GM20000 (cell line): ENCODE data around the gene SLC12A3.
A peak's percentile ranks its signal among the peaks of the same experiment; 100 is the strongest.

Experiments
- DNase-seq: peaks from one replicate; pipeline ENCODE4 v3.0.0; 2012; ENCODE audit warnings: low spot score
- TF ChIP-seq, protein P1 (sequence below): IDR thresholded peaks from 2 replicates; pipeline ENCODE4 v1.5.1; 2012; ENCODE audit warnings: mild to moderate bottlenecking, control low read depth; ENCODE audit errors: extremely low read depth, missing control alignments

SLC12A3 gene

DNA sequence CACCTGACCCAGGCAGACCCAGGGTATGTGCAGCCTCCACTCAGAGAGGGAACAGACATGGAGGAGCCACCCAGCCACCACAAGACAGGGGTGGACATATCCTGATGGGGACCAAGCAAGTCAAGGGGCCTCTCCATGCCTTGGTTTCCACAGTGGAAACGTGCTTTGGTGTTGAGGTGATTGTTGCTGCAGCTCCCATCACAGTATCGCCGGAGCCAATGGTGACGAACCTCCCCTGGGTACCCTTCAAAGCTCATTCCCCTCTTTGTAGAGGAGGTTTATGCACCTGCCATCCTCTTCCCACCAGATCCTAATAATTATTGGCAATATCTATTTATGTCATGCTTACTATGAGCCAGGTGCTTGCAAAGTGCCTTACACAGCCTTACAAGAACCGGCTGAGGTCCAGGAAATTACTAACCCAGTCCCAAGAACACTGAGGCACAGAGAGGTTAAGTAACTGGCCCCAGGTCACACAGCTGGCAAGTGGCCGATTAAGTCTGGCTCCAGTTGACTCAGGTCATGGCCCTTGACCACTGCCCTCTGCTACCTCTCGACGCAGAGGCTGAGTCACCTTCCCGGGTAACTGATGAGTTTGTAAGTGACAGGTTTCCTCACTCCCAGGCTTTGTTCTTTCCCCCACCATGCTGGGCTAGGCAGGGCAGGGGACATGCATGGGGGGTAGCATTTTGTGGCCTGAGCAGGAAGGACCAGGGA, 20.6 kb downstream of the SLC12A3 start:
- DNase-seq: no peak
- TF ChIP-seq, protein P1, sequence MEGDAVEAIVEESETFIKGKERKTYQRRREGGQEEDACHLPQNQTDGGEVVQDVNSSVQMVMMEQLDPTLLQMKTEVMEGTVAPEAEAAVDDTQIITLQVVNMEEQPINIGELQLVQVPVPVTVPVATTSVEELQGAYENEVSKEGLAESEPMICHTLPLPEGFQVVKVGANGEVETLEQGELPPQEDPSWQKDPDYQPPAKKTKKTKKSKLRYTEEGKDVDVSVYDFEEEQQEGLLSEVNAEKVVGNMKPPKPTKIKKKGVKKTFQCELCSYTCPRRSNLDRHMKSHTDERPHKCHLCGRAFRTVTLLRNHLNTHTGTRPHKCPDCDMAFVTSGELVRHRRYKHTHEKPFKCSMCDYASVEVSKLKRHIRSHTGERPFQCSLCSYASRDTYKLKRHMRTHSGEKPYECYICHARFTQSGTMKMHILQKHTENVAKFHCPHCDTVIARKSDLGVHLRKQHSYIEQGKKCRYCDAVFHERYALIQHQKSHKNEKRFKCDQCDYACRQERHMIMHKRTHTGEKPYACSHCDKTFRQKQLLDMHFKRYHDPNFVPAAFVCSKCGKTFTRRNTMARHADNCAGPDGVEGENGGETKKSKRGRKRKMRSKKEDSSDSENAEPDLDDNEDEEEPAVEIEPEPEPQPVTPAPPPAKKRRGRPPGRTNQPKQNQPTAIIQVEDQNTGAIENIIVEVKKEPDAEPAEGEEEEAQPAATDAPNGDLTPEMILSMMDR: no peak

DNA sequence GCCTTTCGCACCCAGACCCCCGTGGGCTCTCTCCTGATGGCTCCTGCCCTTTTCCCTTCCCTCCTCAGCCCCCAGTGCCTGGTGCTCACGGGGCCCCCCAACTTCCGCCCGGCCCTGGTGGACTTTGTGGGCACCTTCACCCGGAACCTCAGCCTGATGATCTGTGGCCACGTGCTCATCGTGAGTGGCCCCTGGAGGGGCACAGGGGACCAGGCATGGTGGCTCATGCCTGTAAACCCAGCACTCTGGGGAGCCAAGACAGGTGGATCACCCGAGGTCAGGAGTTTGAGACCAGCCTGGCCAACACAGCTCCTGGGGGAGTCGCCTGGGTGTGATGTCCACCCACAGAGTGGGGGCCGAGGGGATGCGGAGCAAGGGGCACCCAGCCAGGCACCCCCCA, 21.3 kb downstream of the SLC12A3 start:
- DNase-seq: no peak
- TF ChIP-seq, protein P1: no peak

DNA sequence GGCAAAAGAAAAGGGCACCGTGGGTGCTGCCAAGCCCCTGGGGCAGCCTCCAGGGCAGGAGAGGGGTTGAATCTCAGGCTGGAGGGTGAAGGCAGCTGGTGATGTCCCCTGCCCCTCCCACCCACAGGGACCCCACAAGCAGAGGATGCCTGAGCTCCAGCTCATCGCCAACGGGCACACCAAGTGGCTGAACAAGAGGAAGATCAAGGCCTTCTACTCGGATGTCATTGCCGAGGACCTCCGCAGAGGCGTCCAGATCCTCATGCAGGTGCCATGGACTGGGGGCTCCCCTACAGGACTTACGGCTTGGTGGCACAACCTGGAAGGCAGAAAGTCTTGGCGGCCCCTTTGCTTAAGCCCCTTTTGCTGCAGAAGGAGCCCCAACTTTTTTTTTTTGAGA, 21.8 kb downstream of the SLC12A3 start:
- DNase-seq: no peak
- TF ChIP-seq, protein P1: no peak

DNA sequence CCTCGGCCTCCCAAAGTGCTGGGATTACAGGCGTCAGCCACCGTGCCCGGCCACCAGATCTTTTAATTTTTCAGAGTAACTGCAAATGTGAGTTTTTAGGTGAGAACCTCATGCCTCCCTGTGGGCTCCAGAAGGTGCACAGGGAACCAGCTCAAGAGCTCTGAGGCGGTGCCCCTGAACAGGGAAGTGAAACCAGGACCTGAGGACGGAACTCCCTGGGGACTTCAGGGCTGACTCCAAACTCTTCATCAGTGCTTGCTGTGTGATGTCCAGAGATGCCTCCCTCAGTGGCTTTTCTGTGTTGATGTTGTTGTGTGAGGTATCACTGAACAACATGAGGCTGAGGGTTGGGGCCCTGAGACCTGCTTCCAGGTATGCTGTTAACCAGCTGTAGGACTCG, 23.8 kb downstream of the SLC12A3 start:
- peak; percentile 75 for DNase-seq
- TF ChIP-seq, protein P1: no peak

DNA sequence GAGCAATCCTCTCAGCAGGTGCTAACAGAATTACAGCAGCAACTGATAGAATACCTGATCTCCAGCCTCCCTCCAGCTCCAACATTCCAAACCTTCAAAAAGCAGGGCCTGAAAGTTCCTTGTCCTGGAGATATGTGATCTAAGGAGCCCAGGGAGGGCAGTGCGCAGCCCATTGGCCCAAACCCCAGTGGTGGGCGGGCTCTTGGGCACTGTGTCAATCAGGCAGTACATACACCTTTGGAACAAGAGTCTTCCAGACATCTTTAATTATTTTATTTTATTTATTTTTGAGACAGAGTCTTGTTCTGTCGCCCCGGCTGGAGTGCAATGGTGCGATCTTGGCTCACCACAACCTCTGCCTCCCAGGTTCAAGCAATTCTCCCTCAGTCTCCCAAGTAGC, 24.2 kb downstream of the SLC12A3 start:
- no peak for DNase-seq
- TF ChIP-seq, protein P1: no peak

DNA sequence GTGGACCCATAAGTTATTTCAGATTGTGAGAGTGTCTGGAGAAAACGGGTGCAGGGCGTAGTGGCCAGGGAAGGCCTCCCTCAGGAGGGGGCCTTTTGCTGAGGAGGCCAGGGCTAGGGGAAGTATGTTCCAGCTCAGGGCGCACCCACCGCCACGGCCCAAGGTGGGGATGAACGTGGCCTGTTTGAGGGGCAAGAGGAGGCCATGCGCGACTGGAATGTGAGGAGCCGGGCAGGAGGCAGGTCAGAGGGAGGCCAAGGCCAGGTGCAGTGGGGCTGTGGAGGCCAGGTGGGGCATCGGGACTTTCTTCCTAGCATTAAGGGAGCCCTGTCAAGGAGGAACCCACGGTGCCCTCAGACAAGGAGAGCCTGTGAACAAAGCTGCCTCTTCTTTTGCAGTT, 26.7 kb downstream of the SLC12A3 start:
- no peak for DNase-seq
- TF ChIP-seq, protein P1: no peak

DNA sequence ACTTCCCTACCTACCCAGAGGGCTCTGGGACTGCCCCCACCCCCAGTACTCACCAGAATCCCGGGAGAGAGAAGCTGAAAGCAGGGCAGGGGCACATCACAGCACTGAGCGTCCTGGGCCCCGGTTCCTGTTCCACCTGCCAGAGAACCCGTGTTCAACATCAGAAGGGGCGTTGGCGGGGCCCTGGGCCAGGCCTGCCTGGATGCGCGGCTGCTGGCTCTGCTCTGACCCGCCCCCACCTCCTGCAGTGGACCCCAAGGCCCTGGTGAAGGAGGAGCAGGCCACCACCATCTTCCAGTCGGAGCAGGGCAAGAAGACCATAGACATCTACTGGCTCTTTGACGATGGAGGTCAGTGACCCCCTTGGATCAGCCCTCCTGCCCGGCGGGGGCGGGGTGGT, 27.7 kb downstream of the SLC12A3 start:
- DNase-seq: no peak
- TF ChIP-seq, protein P1: no peak
